Panc1 (cell line): ENCODE data around the gene CENATAC.

Experiments used
- POLR2AphosphoS5 ChIP-seq: IDR thresholded peaks from 2 replicates; pipeline ENCODE4 v1.6.1; 2012; ENCODE audit warnings: mild to moderate bottlenecking, low read depth, low read length, moderate library complexity
- SIN3A ChIP-seq: IDR thresholded peaks from 2 replicates; pipeline ENCODE4 v1.6.1; 2012; ENCODE audit warnings: low read depth, mild to moderate bottlenecking, low read length, moderate library complexity, borderline replicate concordance; ENCODE audit not compliant: insufficient read depth
- TCF7L2 ChIP-seq: IDR thresholded peaks from 2 replicates; pipeline ENCODE4 v1.6.1; 2011; ENCODE audit warnings: mild to moderate bottlenecking, low read depth, low read length, inconsistent platforms
- TF ChIP-seq, protein P1 (sequence below): fragments of 450-650 bp; IDR thresholded peaks from 2 replicates; pipeline ENCODE4 v1.5.1; 2017; ENCODE audit warnings: mild to moderate bottlenecking

DNA sequence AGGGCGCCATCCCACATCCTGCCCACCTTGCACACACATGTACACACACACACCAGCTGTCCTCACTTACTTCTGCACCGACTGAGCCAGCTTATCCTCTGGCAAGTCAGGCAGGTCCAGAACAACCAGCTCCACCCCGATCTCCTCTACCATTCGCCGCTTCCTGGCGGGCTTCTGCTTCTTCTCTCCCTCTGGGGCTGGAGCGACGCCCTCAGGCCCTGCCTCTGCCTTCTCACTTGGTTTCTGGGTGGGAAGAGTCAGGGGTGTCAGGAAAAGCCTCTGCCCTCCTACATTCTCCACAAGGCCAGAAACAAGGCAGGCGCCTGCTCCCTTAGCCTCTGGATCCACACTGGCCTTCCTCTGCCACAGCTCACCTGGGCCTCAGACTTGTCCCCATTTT is 50.7 kb downstream of the CENATAC start:
- TF ChIP-seq, protein P1, sequence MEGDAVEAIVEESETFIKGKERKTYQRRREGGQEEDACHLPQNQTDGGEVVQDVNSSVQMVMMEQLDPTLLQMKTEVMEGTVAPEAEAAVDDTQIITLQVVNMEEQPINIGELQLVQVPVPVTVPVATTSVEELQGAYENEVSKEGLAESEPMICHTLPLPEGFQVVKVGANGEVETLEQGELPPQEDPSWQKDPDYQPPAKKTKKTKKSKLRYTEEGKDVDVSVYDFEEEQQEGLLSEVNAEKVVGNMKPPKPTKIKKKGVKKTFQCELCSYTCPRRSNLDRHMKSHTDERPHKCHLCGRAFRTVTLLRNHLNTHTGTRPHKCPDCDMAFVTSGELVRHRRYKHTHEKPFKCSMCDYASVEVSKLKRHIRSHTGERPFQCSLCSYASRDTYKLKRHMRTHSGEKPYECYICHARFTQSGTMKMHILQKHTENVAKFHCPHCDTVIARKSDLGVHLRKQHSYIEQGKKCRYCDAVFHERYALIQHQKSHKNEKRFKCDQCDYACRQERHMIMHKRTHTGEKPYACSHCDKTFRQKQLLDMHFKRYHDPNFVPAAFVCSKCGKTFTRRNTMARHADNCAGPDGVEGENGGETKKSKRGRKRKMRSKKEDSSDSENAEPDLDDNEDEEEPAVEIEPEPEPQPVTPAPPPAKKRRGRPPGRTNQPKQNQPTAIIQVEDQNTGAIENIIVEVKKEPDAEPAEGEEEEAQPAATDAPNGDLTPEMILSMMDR: no peak
- TF ChIP-seq POLR2AphosphoS5 (no peak), TCF7L2 (no peak), SIN3A (no peak)
